Measurements from ENCODE around the gene MEOX1.

MEOX1 gene

DNA sequence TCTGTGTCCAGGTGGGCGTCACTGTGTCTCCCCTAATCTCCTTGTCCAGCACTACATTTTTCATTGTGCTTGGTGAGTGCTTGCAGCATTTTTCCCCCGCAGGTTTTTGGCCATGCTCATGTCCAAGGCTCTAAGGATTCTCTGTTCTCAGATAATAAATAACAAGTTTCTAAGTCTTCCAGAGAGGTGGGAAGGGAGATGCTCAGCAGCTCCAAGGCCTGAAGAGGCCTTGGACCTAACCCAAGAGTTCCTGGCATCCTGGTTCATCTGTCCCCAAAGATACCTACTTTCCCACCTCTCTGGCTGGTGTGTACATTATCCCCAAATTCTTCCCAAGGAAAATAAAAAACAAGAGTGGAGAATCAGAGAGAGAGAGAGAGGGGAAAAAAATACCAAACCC, 45.3 kb downstream of the MEOX1 start:
- Histone ChIP-seq H3K36me3 (no peaks in the 10 kb centered on the region), H3K4me1 (no peaks in the 10 kb centered on the region), H3K27me3 (no peaks in the 10 kb centered on the region), H3K9me3 (no peaks in the 10 kb centered on the region), H3K4me3 (ENCODE audit: low read depth, low read length) (no peak overlapping the region)
- DNase-seq = no peak
- TF ChIP-seq, protein P1, sequence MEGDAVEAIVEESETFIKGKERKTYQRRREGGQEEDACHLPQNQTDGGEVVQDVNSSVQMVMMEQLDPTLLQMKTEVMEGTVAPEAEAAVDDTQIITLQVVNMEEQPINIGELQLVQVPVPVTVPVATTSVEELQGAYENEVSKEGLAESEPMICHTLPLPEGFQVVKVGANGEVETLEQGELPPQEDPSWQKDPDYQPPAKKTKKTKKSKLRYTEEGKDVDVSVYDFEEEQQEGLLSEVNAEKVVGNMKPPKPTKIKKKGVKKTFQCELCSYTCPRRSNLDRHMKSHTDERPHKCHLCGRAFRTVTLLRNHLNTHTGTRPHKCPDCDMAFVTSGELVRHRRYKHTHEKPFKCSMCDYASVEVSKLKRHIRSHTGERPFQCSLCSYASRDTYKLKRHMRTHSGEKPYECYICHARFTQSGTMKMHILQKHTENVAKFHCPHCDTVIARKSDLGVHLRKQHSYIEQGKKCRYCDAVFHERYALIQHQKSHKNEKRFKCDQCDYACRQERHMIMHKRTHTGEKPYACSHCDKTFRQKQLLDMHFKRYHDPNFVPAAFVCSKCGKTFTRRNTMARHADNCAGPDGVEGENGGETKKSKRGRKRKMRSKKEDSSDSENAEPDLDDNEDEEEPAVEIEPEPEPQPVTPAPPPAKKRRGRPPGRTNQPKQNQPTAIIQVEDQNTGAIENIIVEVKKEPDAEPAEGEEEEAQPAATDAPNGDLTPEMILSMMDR (IDR thresholded peaks at IDR 0.05; ENCODE audit: low read depth, low read length) = no peak

DNA sequence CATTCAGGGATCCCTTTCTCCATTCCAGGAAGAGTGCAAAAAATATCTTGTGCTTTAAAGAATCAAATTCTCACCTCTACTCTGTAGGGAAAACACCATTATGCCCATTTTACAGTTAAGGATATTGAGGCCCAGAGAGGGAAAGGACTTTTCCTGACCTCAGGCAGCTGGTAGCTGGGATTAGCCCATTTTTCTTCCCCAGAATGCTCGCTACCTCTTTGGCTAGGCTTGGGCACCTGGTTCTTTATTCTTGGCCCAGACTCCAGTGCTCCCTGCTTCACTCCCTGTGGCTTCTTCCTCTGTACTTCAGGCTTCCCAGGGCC, 45.7 kb downstream of the MEOX1 start:
- Histone ChIP-seq H3K4me3 (ENCODE audit: low read depth, low read length) (no peak overlapping the region), H3K9me3 (no peaks in the 10 kb centered on the region)
- no peak for DNase-seq

DNA sequence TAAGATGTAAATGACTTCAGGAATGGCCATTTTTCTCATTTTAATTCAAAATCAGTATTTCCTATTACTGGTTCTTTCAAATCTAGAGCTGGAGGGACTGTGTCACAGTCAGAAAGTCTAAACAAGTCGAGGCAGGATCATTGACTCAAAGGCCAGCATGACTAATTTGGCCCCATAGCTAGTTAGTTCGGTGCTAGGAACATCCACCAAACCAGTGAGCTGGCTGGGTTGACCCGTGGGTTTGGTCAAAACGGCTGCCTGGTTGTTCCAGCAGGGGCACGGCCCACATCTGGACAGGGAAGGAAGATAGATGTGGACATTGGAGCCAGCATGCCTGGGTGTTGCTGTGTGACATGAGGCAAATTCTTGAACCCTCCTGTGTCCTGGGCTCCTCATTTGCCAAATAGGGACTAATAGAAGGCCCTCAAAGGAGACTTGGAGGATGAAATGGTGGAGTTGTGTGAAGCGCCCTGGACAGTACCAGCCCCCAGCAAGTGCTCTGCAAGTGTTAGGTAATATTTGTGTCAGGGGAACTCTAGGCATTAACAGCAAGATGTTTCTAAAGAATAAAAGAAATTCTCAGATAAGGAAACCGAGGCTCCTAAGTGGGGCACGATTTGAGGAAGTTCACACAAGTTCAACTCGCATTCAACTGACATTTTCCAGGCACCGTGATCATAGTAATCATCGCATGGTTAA, 46.2 kb downstream of the MEOX1 start:
- H3K4me1 ChIP-seq = no peaks in the 10 kb centered on the region
- H3K4me3 ChIP-seq (ENCODE audit: low read depth, low read length) = no peak overlapping the region
- no peaks in the 10 kb centered on the region for H3K36me3 ChIP-seq
- TF ChIP-seq, protein P1 (IDR thresholded peaks at IDR 0.05; ENCODE audit: low read depth, low read length) = no peak
- H3K27me3 ChIP-seq = no peaks in the 10 kb centered on the region
- no peak for DNase-seq
- no peaks in the 10 kb centered on the region for H3K9me3 ChIP-seq

More for the DNA sequence above, 45.7 kb downstream of the MEOX1 start:
- H3K27me3 ChIP-seq = no peaks in the 10 kb centered on the region
- TF ChIP-seq, protein P1 (IDR thresholded peaks at IDR 0.05; ENCODE audit: low read depth, low read length) = no peak
- no peaks in the 10 kb centered on the region for H3K36me3 ChIP-seq
- no peaks in the 10 kb centered on the region for H3K4me1 ChIP-seq

DNA sequence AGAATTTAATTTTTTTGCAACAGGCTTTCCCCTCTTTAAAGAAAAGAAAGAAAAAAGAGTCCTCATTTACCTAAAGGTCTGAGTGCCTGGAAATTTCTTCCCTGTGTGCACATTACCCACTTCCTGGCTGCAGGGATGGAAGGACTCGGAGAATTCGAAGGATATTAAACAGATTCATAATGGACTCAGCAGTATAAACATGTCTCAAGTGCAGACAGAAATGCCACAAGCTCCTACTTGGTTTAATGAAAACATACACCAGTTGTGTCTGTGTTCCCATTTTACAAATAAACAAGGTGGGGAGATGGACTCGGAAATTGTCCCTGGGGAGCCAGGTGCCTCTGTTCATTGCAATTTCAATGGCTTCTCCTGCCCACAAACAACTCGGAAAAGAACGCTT, 47.2 kb downstream of the MEOX1 start:
- no peak for DNase-seq
- H3K4me1 ChIP-seq = no peaks in the 10 kb centered on the region
- no peaks in the 10 kb centered on the region for H3K27me3 ChIP-seq
- H3K4me3 ChIP-seq (ENCODE audit: low read depth, low read length) = no peak overlapping the region
- H3K9me3 ChIP-seq = no peaks in the 10 kb centered on the region
- no peaks in the 10 kb centered on the region for H3K36me3 ChIP-seq
- TF ChIP-seq, protein P1 (IDR thresholded peaks at IDR 0.05; ENCODE audit: low read depth, low read length) = no peak

DNA sequence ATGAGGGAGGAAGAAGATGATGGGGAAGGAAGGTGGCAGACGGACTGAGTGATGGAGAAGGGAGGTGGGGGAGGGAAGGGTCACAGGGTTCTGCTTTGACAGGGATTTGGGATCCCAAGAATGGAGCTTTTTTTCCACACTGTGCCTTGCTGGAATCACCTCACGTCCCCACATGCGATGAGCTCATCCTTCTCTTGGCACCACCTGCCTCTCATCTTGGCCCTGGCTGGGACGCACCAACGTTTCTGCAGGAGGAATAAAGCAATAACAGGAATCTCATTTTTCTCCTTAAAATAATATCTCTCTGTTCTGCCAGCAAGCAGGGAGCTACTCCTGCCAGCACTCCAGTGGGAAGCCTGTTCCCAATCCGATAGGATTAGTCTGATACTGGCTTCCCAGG, 47.8 kb downstream of the MEOX1 start:
- TF ChIP-seq, protein P1 (IDR thresholded peaks at IDR 0.05; ENCODE audit: low read depth, low read length) = no peak
- no peak for DNase-seq
- Histone ChIP-seq H3K27me3 (no peaks in the 10 kb centered on the region), H3K9me3 (no peaks in the 10 kb centered on the region), H3K4me3 (ENCODE audit: low read depth, low read length) (no peak overlapping the region), H3K4me1 (no peaks in the 10 kb centered on the region), H3K36me3 (no peaks in the 10 kb centered on the region)

DNA sequence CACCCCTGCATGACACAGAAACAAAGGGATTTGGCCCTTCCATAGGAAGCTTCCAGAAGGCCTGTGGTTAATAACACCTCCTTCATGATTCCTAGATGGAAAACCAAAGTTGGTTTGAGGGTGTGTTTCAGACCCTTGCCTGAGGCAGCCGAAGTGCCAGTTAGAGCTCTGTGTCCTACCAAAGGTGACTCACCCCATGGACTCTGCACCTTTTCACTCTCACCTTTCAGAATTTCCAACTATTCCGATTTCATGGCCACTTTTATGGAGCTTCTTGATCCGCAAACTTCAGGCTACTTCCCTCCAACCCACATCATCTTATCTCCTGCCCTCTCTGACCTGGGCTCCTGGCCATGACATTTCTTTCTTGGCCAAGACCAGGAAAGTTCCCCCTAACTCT, 49.2 kb downstream of the MEOX1 start:
- no peaks in the 10 kb centered on the region for H3K27me3 ChIP-seq
- H3K4me1 ChIP-seq = no peaks in the 10 kb centered on the region
- H3K4me3 ChIP-seq (ENCODE audit: low read depth, low read length) = no peak overlapping the region
- no peak for DNase-seq
- TF ChIP-seq, protein P1 (IDR thresholded peaks at IDR 0.05; ENCODE audit: low read depth, low read length) = no peak
- H3K36me3 ChIP-seq = no peaks in the 10 kb centered on the region
- H3K9me3 ChIP-seq = no peaks in the 10 kb centered on the region; the same call in 1 of the 2 replicates

Measured in BE2C (cell line).